Epithelial cell of esophagus (primary cell): ENCODE results near the gene PDZK1.

Experiments
- DNase-seq: peaks from one replicate; pipeline ENCODE4 v3.0.0; 2010; ENCODE audit warnings: low read depth
- H3K4me3 ChIP-seq: 2 replicates; pipeline ENCODE4 v1.5.1; 2011; ENCODE audit warnings: mild to moderate bottlenecking, low read length, control low read depth
- CTCF ChIP-seq: IDR thresholded peaks from 2 replicates; pipeline ENCODE4 v1.5.1; 2011; ENCODE audit warnings: low read depth, mild to moderate bottlenecking, low read length, control low read depth, inconsistent platforms; ENCODE audit not compliant: insufficient read depth; ENCODE audit errors: missing control alignments

Gene PDZK1

GRCh38 chr1:145710291-145711027, 3.3 kb upstream of the PDZK1 start:
- no peak overlapping the region for H3K4me3 ChIP-seq
- no peak for TF ChIP-seq CTCF
- no peak for DNase-seq

- DNase-seq = no peak
- no peak overlapping the region for H3K4me3 ChIP-seq
- TF ChIP-seq CTCF = no peak
Measured at GRCh38 chr1:145708063-145708462, 895 bp upstream of the PDZK1 start.

- no peak overlapping the region for H3K4me3 ChIP-seq
- TF ChIP-seq CTCF = no peak
- peak; percentile 99 for DNase-seq
Measured at GRCh38 chr1:145706086-145706664, 993 bp downstream of the PDZK1 start.

- DNase-seq = no peak
- no peak overlapping the region for H3K4me3 ChIP-seq
- TF ChIP-seq CTCF = no peak
Measured at GRCh38 chr1:145705622-145706021, 1.5 kb downstream of the PDZK1 start.

GRCh38 chr1:145702826-145703225, 4.3 kb downstream of the PDZK1 start:
- DNase-seq = no peak
- H3K4me3 ChIP-seq = no peak overlapping the region
- no peak for TF ChIP-seq CTCF

GRCh38 chr1:145702052-145702451, 5.1 kb downstream of the PDZK1 start:
- no peak for DNase-seq
- no peak for TF ChIP-seq CTCF

More at GRCh38 chr1:145702052-145702451, 5.1 kb downstream of the PDZK1 start:
- H3K4me3 ChIP-seq = no peak overlapping the region
